GM21528 (cell line): ENCODE data around the gene SLC35F3.
"Not testable (repeated sequence)": the region's sequence is repeated elsewhere in the genome, so short reads cannot be mapped to it uniquely, and the experiment has no call there.

ENCODE experiments used
- ATAC-seq: cut with Tn5 transposase; IDR thresholded peaks from one replicate; pipeline ENCODE4 v1.9.1; 2021; ENCODE audit warnings: mild to moderate bottlenecking, moderate library complexity; ENCODE audit not compliant: unreplicated experiment, low FRiP score

Gene SLC35F3

DNA sequence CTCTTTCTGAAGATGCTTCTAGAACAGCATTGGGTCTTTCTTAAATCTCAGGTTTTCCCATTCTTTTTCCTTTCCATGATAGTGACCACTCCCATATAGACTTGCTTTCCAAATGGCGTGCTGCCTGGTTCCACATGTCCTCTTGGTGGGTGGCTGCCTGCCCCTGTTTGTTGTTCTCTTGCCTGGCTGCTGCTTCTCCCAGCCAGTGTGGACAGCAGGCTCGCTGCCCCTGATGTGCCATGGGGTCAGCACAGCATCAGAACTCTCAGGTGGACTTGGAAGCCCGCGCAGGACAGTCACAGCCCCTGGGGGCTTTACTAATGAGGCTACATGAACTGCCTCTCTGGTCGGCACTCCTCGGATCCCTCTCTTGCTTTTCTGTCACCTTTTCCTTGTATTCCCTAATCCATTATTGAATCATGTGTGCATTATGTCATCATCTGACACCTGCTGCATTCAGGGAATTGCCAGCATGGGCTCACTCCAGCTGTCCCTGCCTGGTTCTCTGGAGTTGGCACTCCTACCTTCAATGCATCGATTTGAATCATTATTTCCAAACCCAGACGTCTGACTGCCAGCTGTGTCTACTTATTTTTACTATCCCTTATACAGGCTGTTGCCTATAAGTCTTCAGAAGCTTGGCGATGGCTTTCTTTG, 368.3 kb downstream of the SLC35F3 start:
- ATAC-seq, result no peak

DNA sequence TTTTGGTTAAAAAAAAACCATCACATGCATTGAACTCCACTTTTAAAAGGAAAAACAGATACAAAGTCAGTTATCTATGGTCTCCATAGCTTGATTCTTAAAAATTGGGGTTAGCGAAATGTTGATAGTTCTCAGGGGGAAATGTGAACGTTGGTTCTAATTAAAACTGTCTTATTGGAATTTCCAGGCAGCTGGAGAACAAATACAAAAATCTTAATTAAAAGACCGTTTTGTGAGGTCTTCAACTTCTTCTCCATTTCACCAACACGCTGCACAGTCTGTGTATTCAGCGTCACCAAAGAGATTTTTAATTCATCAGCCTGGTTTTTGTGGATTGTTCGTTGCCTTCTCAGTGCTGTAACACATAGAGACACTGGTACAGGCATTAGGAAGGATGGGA, 369.5 kb downstream of the SLC35F3 start:
- no peak for ATAC-seq

DNA sequence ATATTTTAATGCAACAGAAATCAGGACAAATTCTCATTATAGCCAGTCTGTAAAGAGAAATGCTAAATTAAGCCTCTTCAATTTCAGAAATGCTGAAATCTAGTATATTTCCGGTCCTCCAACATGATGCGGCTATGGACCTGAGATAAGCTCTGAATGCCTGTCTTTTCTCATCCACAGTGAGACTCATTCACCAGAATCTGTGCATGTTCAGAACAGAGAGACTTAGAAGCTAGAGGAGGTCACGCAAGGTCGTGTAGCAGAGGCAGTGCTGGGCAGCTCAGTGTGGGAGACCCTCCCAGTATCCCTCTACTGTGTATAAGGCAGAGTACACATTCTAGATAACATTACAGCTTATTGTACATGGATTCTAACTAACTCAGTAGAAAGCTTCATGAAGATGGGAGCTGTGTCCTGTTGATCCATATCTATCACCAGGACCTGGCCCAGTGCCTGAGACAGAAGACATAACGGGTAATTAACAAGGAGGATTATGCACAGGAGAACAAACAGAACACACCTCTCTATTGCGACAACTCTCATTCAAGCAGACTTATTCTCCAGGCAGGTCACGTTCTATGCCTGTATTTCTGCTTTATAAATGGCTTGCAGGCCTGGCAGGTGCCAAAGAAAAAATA, 371.8 kb downstream of the SLC35F3 start:
- no peak for ATAC-seq

DNA sequence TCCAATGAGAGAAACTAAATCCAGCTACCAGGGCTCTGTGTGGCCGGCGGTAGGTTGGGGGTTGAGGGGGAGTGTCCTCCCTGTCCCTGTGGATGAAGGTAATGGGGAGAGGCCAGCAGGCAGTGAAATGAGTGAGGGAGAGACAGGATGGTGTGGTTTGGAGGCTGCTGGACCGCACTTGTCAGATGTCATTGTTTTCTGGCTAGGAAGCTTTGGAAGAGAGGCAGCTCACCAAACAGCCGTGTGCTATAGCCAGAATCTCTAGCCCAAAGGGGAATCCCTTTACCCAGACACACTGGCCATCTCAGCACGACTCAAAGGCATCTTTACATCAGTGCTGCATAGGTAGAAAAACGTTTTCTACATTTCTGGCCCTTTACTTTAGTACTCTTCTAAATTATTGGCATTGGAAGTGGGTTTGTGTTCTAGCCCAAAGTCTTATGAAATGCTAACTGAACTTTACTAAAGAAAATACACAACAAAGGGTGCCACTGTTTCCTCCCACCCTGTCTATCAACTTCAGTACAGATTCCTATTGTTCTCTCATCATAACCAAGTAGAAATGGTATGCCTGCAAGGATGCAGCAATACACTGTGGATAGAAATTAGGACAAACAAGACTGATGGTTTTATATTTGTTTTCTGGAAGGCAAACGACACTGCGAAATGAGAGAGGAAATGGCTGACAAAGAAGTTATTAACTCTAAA, 372.8 kb downstream of the SLC35F3 start:
- ATAC-seq, result no peak

DNA sequence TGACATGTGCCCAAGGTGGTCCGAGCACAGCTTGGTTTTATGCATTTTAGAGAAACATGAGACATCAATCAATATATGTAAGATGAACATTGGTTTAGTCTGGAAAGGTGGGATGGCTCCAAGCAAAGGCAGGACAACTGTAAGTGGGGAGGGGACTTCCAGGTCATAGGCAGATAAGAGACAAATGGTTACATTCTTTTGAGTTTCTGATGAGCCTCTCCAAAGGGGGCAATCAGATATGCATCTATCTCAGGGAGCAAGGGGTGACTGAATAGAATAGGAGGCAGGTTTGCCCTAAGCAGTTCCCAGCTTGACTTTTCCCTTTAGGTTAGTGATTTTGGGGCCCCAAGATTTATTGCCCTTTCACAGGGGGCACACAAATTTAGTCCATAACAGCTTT, 374.5 kb downstream of the SLC35F3 start:
- ATAC-seq, result no peak

DNA sequence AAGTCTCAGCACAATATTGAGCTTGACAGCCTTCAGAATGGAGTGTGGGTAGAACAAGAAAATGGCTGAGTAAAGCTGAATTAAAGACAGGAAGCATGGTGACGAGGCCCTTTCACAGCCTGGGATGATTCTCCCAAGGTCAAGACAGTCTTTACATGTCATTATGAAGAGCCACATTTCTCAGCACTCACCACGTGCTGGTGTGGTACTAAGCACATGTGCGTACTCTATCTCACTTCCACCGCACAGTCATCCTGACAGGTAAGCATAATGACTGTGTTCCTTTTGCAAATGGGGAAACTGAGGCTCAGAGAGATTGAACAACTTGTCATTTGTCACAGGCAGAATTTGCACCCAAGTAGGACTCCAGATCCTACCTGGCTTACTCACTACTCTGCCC, 376.0 kb downstream of the SLC35F3 start:
- ATAC-seq, result no peak

DNA sequence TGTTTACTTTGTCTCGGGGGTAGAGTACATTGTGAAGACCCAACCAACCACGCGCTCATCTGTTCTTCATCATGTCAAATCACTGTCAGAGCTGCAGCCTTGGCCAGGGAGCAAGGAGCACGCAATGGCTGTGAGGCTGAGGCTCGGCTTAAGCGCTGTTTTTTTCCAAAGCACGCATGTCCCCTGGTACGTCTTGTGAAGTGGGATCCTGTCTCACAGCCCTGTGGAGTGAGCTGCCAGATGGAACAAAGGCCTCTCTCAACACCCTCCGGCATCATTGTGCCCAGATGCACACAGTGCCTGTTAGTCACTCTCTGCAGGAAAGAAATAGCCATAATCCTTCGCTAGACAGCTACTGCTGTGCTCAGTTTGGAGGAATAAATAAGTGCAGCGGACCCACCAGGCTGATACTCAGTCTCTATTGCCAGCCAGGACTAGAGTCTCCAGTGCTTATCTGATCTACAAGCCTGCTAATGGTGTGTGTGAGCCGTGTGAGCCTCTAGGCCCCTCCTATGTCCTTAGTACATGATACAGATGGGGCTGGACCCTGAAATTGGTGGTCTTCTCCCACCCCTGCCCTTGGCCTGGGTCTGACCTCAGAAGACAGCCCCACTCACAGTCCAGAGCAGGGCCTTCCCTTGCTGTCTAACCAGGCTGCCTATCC, 377.5 kb downstream of the SLC35F3 start:
- ATAC-seq, result no peak

DNA sequence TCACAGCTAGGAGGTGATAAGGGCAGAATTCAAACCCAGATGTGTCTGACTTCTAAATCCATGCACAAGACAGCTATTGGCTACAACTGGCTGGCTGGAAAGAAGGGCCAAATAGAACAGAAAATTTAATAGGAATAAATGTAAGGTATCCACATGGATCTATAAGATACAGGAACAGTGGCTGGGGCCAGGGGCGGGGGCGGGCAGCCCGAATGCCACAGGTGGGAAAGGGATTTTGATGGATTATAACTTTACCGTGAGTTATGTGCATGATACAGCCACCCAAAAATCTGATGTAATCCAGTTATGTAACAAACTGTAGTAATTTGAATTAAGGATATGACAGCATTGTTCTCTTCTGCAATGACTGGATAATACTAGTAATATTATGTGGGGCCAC, 381.7 kb downstream of the SLC35F3 start:
- no peak for ATAC-seq

DNA sequence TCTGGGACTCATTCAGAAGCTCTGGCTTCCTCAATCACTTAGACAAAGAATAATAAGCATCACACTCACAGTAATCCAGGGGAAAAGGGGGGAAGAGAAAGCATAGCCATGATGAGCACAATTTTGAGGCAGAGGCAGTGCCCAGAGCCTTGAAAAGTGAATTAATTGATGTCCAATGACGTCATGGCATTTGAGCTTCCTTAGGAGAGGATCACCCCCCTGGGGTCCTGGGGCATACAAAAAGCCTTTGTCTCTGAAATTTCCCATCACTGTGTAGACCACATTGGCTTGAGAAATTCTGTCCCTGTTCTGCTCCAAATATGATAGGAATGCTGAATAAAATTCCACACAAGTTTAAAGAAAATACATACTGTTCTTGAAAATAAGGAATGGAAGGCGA, 384.5 kb downstream of the SLC35F3 start:
- no peak for ATAC-seq

DNA sequence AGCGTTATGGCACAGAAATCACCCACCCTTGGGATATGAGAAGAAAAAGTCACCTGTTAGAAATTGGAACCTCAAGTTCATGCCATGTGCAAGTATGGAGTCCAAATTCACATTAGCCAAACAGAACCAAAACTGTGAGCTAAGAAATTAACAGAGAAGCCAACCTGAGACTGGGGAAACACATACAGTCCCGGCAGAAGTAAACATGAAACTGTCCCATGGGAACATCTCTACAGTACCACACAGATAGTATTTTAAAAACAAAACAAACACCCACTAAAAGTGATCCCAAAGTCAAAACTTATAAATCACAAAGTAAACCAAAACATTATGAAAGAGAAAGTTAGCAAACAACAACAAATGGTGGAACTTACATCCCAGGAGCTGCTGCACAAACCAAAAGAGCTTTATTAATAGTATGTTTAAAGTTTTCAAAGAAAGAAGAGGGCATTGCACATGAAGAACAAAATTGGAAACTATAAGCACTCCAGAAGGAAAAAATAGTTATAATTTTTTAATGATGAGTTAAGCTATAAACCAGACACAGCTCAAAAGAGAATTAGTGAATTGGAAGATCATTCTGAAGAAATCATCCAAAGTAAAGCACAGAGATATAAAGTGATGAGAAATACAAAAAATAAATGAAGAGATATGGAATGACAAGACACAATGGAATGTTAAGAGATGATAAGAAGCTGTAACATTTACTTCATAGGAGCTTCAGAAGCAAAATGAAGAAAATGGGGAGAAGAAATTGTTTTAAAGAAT, 385.2 kb downstream of the SLC35F3 start:
- no peak for ATAC-seq

DNA sequence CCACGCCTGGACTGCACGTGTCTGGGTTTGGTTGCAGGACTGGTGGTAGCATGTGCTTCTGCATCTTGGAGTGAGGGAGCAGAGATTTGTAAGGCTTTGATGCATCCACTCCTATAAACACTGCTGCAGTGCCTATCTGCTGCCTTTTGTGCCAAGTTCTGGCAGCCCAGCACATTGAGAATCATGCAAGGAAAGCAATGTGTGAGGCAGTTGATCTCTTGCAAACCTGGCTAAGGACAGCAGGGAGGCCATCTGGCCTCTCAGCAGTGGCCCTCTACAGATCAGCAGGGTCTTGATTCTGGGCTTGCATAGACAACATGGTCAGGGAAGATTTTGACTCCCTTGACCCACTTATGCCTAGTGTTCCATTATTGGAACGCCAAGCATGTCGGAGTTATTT, 387.5 kb downstream of the SLC35F3 start:
- ATAC-seq, result no peak

DNA sequence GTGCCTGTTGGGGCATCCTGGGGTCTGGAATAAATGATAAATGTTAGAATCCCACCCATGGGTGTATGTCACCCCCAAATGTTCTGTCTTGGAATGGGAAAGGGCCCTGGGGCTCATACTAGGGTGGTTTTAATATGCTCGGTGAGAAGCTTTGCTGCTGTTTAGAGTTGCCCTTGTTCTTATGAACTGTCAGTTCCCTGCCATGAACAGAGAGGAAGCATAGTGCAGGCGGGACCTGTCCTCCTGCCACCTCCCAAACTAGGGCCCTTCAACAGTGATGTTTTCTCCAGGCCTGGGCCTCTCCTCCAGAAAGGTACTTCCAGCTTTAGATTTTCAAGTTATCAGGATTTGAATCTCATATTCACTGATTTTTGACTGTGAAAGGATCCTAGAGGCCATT, 388.1 kb downstream of the SLC35F3 start:
- ATAC-seq, result no peak

DNA sequence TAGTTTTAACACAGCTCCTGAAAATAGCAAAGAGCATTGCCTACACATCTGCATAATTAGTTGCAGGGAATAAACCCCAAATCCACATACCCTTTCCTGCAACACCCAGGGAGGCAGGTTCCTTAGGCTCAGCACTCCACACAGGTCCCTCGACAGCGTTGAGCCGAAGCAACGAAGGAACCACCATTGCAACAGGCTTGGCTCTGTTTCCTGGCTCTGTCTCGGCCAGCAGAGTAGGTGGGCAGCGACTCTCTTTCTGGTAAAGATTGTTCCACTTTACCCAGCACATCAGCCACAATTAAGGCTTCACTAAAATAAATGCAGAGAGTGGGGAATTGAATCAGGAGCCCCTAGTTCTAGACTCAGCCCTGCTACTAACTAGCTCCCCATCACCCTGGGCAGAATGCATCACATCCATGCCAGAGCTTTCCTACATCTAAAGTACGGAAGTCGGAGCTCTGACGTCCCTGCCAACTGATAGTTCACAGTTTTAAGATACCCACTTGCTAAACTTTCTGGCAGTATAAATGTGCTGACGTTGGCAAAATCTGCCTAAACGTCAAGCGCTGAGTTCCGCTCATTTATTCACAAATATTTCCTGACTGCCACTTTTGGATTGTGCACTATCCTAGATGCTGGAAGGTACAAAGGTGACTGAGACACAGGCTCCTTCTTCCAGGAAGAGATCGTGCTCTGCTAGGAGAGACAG, 389.8 kb downstream of the SLC35F3 start:
- ATAC-seq, result no peak

DNA sequence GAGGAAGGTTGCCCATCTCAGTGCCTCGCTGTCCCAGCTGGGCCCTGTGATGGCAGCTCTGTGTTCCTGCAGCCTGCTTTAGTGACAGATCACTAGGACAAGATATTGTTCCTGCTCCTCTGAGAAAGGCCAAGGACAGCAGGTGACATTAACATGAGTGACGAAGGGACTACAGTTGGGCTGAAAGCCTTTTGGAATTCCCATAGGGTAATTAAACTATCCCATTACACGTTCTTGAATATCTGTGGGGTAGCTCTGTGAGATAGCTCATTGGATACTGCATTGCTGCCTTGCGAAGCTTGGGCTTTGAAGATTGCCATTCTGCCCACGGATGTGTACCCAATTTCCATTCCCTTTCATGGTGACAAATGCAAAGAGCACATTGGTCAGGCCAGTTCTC, 390.6 kb downstream of the SLC35F3 start:
- no peak for ATAC-seq

DNA sequence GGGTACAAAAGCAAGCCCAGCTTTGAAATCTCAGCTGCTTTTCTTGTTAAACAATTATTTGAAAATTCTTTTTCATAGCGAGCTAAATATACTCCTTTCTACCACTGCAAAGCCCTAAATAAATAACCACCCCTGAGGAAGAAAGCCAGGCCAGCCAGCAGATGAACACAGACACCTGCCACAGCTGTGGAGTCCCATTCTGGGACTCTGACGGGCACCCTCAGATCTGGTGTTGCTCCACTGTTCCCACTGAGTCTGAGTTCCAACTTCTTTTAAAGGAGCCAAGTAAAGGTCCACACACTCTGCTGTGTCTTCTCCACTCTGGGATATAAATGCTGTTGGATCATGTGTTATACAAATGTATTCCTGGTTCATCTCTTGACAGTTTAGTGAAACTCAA, 391.1 kb downstream of the SLC35F3 start:
- no peak for ATAC-seq

DNA sequence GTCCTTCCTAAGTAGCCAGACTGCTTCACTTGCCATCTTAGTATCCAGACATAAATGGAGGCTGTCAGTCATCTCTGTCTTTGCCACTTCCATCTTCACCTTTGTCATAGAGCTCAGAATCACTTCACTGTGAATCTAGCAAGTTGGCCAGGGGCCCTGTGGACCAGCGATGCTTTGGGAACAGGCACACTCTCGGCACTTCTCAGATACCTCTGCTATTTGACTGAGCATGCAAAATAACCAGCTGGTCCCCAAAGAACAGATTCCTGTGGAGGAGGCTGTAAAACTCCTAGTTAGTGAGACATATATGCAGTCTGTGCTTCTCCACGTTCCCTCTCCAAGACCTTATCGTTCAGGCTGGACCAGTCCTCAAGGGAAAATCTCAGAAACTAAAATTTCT, 392.0 kb downstream of the SLC35F3 start:
- ATAC-seq, result no peak

DNA sequence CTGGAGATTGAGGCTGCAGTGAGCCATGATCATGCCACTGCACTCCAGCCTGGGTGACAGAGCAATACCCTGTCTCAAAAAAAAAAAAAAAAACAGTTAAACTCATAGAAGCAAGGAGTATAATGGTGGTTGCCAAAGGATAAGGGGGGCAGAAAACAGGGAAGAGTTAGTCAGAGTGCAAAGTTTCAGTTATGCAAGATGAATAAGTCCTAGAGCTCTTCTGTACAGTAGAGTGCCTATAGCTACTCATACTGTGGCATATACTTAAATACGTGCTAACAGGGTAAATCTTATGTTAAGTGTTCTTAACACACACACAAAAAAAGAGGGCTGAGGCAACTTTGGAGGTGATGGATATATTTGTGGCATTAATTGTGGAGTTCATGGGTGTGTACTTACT, 393.2 kb downstream of the SLC35F3 start:
- no peak for ATAC-seq

DNA sequence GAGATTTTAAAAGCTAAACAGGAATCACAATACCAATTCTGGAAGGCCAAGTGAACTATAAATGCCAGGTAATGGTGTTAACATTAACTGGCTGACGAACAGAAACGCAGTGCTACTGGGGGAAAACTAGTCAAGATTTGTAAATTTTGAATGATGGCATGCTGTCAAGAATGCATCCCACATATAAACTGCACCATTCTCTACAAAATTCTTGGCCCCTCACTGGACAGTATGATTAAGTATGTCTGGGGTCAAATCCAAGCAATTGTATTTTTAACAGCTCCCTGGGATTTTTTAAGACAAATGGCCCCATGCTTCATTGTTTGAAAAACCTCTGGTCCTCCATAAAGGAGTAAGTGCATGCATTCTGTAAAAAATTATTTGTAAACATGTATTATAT, 395.6 kb downstream of the SLC35F3 start:
- ATAC-seq, result no peak

DNA sequence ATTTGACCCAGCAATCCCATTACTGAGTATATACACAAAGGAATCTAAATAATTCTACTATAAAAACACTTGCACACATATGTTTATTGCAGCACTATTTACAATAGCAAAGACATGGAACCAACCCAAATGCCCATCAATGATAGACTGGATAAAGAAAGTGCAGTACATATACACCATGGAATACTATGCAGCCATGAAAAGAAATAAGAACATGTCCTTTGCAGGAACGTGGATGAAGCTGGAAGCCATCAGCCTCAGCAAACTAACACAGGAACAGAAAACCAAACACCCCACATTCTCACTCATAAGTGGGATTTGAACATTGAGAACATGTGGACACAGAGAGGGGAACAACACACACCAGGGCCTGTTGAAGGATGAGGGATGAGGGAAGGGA, 397.2 kb downstream of the SLC35F3 start:
- ATAC-seq, result not testable (repeated sequence)

DNA sequence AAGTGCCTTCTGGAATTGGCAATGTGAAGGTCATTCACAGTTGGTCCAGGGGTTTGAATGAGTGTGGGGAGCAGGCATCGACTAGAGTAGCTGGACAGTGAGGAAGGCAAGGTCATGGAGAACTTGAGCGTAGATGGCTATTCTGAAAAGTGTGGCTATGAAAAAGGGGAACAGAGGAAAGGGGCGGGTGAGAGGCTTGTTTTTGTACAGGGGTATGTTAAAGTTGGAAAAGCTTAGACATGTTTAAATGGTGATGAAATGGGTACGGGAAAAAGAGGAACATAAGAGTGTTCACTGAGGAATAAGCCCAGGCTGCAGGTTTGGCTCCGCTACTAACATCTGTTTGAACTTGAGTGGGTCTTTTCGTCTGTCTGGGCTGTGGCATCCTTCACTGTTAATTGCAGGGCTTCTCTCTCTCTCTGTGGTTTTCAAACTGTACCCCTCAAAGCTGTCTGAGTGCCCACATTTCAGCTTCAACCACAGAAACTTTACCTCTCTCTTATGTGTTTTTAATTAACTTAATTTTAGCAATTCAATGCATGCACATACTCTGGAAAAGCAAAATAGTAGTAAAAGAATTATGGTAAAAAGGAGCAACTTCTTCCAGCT, 398.0 kb downstream of the SLC35F3 start:
- ATAC-seq, result no peak
